T follicular helper cell (primary cell): ENCODE measurements around the gene ZNF516.

Experiments
- DNase-seq: peaks from one replicate; pipeline ENCODE4 v3.0.0-alpha.2; 2020; ENCODE audit warnings: low read depth

Gene ZNF516

DNA sequence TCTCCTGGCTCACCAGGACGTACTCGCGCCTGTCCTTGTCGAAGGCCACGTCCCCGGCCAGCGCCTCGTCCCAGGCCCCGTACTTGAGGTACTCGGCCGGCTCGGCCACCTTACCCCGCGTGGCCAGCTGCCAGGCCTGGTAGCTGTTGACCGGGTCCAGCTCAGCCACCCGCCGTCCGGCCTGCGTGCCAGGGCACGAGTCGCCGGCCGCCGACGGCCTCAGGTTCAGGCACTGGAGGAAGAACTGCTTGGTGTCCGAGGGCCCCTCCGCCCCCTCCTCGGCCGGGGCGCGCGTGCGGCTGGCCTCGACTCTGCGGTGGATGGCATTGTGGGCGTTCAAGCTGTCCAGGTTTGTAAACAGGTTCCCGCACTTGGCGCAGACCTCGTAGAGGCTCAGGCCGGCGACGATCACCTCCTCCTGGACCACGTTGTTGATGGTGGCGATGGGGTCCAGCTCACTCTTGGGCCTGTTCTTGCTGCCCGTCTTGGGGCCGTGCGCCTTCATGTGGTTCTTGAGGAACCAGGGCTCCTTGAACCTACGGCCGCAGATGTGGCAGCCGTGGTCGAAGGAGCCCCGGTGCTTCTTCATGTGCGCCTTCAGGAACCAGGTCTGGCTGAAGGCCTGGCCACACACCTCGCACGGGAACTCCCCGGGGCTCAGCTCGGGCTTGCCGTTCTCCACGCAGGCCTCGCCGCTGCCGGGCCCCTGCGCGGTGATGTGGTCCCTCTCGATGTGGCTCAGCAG is 53.2 kb downstream of the ZNF516 start:
- no peak for DNase-seq

DNA sequence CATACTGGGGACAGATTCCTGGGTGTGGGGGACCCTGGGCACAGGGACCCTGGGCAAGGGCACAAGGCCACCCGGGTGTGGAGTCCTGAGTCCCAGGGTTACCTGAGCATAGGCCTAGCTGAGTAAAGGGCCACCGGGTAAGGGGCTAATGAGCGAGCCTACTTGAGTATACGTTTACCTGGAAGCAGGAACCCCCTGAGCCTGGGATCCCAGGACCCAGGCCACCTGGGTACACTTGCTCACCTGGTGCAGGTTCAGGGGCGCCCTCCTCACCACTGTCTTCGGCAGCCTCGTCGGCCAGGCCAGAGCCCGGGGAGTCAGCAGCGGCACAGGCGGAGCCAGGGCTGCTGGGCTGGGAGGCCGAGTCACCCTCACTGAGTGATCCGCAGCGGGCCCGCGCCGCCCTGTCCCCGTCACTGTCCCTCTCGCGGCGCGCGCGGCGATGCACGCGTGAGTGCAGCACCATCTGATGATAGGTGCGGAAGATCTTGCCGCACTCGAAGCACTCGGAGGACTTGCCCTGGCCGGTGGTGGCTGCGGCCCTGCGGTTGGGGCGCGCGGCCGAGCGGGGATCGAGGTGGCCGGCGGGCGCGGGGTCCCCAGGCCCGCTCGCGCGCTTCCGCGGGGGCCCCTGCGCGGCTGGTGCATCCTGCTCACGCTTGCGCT is 53.9 kb downstream of the ZNF516 start:
- no peak for DNase-seq

DNA sequence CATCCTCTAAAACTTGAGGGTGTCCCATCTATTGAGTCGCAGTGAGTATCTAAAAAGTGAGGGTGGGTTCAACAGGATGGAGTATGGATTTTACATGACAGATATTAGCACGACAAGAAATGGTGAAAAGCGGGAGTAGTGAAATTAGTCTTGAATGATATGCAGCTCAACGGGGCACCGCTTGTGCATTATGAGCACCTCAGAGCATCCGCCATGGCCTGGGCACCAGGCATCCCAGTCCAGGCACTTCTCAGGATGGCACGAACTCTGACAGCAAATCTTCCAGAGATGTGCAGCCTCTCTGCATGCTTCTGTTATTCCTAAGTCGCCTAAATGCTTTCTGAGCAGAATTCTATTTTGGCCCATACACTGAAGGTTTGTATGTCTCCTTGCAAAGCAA is 57.1 kb downstream of the ZNF516 start:
- no peak for DNase-seq

DNA sequence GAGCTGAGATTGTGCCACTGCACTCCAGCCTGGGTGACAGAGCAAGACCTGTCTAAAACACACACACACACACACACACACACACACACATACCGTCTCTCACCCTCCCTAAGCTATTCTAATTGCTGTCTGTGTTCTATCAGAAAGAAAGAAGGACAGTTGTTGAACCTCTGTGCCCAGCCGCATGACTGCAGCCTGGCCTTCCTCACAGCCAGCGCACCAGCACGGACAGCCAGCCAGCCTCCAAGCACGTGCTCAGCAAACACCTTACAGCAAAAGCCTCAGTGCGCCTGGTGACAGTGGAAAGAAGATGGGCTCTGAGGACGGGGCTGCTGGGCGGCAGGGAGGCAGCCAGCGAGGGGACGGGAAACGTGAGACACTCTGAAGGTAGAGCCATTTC is 58.0 kb downstream of the ZNF516 start:
- no peak for DNase-seq

DNA sequence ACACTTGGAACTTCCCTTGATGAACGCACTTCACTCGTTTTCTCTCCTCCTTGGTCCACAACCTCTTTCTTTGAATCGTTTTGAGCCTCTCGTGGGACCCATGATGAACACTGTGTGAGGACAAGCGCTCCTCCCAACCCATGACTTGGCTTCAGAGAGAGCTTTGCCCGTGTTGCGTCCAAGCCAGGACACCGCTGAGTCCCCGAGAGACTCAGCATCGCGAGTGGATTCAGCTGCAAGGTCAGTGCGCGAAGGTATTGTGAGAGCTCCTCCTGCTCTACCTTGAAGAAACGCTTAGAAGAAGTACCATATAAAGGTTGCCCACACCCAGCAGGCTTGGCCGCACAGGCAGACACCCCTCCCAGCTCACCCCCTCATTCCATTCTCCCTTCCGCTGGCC is 58.7 kb downstream of the ZNF516 start:
- DNase-seq = no peak

DNA sequence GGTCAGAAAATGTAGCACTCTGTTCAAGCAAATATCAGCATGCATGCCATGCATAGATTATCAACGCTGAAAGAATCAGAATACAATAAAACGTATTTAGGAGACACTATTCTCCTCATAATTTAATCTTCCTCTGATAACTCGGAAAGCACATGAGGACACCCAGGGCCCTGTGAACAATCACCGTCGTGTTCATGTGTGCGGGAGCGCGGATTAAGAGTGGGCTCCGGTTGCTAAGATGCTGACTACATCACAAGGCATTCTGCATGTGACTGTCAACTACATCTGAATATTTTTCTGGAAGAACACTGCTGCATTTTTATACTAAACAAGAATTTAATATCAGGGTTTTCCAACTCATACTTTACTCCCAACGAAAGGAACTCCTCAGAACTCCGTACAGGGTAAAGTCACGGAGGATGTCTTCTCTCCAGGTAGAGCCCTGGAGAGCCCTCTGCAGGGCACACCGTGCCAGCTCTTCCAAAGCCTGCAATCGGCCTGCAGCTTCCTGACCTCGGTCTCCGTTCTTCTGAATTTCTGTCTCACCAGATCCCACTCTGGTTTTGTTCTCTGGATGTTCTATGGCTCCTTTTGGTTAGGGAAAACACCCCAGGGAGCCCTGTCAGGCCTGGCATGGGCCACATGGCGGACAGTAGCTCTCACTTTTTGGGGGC is 59.6 kb downstream of the ZNF516 start:
- DNase-seq = no peak

DNA sequence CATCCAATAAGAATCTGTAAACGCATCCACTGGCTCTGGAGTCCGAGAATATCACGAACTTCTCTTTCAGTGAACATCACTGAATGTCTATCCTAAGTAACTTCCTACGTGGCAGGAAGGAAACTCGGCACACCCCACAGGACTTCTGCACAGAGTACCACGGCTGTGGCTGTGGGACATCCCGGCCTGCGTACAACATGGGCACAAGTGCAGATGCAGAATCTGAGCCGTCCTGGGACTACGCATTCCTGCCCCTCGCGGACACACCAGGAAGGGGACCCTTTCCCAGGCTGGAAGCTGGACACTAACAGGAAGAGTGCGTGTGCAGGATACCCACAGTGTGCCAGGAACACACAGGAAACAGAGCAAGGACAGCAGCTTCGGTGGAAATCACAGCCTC is 60.6 kb downstream of the ZNF516 start:
- DNase-seq = no peak

DNA sequence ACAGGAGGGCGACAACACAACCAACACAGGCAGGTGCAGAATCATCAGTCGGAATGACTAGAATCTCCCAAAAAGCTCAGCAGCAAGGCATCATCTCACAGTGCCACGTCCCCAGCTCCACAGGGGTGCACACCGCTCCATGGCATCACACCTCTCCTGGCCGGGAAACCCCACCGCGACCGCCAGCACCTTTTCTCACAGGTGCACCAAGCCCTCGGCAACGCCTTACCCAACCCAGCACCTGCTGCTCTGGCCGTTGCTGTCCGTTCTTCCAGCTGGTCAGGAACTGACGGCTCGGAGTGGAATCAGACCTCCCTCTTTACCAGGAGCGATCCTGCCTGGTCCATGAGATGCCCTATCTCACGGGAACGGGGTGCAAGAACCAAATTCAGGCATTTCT is 61.3 kb downstream of the ZNF516 start:
- DNase-seq = no peak

DNA sequence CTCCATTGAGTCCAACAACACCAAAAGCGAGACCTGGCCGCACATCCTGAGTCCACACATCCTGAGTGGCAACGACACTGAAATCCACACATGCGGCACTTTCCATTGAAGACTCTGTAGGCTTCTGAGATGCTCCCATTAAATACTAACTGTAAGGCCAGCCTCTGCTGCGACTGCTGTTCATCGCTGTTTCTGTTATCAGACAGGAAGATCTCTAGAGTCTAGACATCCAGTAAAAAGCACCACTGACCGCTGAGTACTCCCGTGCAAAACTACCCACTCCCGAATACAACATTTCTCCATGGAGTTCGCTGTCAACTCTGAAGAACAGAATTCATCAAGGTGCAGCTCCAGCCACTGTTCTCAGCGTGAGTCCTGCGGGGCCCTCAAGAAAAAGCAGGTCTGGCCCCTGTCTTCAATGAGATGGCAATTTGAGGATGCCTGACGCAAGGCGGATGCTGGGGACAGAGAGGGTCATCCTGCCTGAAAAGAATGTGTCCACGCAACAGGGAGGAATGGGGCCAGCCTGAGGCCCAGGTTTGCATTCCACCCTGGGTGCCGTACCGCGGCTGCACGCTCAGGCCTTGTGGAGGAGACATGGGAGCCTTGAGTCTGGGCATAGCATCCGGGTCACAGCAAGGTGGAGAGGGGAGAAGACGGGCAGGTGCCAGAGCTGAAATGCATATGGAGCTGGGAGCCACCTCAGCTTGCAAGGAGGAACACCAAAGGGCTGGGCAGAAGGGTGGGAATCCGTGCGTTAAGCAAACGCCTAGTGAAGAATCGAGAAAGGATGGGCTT is 61.9 kb downstream of the ZNF516 start:
- no peak for DNase-seq

DNA sequence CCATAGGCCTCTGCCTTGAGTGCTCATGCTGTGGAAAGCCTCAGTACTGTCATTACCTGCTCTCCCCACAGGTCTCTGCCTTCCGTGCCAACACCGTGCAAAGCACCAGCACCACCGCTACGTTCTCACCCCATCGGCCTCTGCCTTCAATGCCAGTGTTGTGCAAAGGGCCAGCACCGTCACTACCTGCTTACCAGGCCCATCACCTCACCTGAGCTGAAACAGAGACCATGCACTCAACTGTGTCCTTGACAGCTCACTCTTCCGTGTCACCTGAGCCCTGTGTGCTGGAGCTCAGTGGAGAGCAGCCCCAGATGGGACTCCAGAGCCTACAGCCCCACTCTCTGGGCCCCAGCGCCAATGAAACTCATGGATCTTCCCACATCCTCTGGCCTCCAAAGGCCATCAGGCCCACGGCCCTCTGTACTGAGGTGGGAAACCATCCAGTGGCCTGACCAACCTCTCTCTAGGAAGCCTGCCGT is 62.7 kb downstream of the ZNF516 start:
- no peak for DNase-seq

DNA sequence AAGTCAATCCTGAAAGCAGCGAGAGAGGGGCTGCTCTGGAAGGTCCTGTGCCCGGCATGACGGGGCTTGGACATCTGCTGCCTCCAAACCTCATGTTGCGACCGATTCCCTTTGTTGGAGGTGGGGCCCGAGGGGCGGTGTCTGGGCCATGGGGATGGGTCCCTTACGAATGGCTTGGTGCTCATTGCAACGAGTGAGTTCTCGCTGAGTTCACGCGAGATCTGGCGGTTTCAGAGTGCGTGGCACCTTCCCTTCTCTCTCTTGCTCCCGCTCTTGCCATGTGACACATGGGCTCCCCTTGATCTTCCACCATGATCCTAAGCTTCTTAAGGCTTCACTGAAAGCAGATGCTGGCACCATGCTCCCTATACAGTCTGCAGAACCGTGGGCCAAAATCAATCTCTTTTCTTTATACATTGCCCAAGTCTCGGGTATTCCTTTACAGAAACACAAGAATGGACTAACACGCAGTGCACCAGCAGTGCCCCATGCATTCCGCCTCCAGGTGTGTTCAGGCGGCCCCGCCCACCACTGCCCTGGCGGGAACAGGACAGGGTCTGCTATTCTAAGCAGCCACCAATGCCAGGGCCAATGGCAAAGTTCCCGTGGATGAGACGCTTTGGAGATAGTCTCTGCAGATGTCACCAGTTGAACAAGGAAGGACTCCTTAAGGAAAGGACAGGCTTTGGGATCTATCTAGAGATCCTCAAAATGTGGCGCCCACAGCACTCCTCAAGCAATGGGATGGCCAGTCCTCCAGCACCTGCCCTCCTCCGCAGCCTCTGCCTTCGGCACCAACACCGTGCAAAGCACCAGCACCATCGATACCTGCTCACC is 63.4 kb downstream of the ZNF516 start:
- DNase-seq = no peak

DNA sequence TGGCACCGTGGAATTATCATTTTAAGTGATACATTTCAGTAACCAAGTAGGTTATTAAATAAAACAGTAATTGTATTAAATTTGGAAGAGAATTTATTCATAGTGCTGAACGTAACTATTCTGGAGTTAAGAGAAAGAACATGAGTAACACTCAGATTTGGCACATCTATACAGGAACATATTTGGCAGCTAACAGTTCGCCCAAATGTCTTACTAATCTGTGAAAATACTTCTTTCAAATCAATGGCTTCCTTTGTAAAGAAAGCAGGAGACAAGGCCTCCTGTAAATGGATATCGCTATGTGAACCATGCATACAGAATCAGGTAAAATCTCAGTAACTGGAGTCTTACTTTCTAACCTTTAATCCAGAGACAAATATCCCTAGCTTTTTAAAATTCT is 64.4 kb downstream of the ZNF516 start:
- no peak for DNase-seq

DNA sequence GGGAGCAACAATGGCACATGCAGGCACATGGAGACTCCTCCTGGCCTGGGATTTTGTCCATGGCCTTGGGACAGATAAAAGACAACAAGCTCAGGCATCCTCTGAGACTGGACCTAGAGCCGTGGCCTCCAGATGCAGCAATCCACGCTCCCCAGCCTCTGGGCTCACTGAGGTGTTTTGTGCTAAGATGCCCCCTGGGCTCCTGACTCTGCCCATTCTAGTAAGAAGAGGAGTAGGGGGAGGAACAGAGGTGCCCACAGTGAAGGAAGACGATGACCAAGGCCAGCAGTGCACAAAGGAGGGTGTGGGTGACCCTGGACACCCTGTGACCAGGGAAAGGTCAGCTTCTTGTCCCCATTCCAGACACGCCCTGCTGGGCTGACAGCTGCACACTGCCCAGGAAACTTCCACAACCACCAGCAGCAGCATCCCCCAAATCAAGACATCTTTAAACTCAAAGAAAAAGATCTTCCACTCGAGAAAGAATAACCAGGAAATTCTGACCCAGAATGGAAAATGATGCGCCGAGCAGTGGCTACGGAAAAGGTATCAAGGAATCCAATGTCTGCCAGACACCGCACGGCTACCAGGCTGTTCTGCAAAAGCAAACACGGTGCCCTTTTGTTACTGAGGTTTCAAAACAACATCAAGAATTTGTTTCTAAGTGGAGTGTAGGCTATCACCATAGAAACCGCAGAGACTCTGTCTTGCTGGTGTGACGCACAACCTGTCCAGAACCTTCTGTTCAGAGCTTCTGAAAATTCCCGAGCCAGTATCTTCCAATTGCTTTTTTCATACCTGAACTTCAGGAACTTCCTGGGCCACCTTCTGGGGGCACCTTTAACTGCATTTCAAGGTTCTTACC is 65.5 kb downstream of the ZNF516 start:
- no peak for DNase-seq

DNA sequence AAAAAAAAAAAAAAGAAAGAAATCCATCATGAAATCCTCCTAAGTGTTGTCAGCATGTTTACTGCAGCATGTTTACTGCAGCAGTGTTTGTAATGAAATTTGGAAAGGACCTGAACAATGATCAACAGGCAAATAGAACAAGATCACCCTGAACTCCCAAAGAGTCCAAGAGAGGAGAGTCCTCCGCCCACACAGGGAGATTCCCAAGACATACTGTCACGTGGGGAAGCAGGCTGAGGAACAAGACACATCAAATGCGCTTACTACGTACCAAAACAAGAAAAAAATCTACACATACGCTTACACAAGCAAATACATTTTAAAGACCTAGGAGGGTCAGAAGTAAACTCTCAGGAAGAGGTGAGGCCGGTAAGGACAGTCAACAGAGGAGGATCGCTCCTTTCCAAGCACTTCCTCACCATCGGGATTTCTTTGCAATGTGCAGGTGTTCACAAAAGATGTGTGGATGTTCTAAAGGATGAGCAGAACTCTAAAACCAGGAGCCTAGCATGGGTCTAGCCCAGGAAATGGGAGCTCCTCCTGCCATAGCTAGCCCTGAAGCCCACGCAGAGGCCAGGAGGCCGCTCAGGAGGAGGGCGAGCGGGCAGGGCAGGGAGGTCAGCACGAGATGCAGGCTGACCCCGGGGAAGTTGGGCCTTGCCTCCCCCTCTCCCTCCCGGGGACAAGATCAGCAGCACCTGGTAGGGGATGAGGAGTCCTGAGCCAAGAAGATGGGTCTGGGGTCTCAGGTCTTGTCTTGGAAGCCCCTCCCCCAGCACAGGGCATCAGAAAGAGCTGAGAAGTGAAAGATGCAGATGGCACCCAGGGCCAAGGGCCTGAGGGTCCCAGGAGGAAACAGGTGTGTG is 66.4 kb downstream of the ZNF516 start:
- no peak for DNase-seq

DNA sequence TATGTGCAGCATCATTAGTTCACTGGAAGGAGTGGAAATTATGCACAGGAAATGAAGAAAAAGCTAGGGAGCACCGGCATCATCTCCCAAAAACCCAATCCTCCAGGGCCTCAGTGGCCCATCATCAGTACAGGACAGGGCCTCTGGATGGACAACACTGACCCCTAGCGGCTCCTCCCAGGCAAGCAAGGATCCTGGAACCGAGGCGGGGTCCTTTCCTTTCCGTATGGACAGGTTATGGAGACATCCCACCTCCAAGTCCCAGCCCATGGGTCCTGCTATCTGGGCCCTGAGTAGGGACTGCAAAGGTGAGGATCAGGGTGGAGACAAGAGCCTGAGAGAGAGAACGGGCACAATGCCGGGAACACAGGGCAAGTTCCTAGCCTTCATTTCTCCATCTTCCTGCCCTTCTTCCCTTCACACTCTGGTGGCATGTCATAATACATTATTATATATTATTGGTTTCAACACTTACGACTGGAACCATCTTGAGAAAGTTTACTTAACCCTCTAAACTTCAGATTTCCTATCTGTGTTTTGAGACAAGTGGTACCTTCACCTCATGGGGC is 68.2 kb downstream of the ZNF516 start:
- DNase-seq = no peak

DNA sequence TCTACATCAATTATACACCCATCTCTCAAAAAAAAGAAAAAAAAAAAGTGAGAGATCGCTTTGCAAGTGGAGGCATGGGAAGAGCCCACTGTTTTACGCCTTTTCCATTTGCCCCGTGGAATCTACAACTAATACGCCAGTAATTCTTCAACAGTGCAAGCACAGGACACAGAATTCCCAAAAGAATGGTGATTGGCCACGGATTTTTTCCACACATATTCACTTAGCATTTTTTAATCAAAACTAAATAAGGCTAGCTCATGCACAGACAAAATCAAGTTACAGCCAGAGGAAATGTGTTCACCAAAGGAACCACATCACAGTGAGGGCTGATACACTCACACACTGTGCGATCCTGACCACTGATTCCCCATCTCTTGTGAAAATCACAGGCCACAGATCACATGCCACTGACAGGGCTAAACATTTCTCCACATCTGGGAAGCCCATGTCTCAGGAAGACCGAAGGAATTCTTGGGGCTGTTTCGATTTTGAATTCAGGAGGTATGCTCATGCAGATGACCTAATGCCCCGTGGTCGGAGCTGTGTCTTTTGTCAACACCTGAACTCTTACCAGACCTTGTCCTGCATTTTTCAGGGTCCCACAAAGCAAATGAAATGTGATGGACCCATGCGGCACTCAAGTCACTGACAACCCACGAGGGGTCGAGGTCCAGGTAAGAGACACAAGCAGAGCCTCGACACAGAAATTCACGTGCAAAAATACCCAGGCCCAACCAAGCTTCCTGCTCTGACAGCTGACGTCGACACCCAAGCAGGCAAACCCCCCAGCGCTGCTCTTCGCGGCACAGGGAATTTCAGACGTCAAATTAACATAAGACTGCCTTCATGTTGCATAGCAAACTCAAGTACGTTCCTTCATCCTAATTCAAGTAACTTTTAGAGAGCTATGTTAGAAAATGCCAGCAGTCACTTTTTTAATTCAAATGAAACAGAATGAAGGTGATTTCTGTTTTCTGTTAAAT is 69.6 kb downstream of the ZNF516 start:
- DNase-seq = no peak

DNA sequence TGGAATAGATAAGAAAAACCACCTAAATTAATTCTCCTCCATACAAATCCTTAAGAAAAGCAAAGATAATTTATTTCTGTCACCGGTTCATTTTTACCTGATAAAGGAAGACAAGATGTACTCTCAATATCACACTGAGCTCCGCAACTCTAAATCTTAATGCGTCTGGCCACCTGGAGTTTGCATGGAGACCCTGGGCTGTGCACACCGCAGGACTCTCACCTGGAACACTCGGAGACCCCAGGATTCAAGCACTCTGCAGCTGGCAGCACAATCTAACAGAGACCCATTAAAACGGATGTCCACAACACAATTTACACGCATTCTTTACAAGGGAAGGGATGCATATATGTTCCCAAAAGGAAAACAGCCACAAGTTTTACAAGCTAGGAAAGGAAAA is 72.2 kb downstream of the ZNF516 start:
- DNase-seq = no peak

DNA sequence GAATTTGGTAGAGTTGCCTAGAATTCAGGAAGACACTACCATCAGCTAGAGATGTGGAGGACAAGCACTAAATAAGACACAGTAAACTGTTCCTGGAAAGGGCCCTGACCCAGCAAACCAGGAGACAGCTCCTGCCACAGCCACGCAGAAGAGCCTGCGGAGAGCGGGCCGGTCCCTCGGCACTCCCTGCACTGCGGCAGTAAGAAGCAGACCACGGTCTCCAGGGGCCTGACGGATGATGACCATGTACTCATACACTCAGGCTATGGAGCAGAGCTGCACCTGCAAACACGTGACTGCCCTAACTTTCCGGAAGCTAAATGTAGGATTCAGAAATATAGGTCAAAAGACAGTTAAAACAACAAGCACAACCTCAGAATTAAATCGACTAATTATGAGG is 72.9 kb downstream of the ZNF516 start:
- no peak for DNase-seq
